K562 (cell line): ENCODE data around the gene IGF2. TPM values are rescaled to one million over a fixed set of nuclear protein-coding genes. Genes with fewer than 3 reads are reported as not detected.

Experiments
- ATAC-seq: fragments of 200-7000 bp; cut with Tn5 transposase; 3 replicates; pipeline ENCODE4 v1.9.1; 2020; ENCODE audit warnings: moderate library complexity
- BruUV-seq: library from RNA; stranded (reverse); fragments of 400-500 nt; replicated peaks from 2 replicates; lab custom pipeline; 2021; lab: Mats Ljungman, UMichigan
- CTCF ChIA-PET: fragments of 300-600 bp; formaldehyde crosslinking; extraction: SDS; loops from one replicate; lab custom pipeline; 2021; ENCODE audit warnings: low intra/inter-chr PET ratio; lab: Yijun Ruan, JAX
- POLR2A ChIA-PET: fragments of 300-600, 350-650 bp; sonication (Branson Sonifier 250); formaldehyde crosslinking; extraction: SDS; loops from one replicate; lab custom pipeline; 2021; ENCODE audit warnings: antibody characterized with exemption, inconsistent platforms; lab: Yijun Ruan, JAX
- DNase-seq, 4 experiments: peaks; one replicate each; pipeline versions ENCODE4 v3.0.0 to v3.0.0-alpha.2; 2011 to 2018; ENCODE audit warnings: low spot score in 3 of 4, mixed read lengths in 3 of 4; ENCODE audit errors: extremely low read depth in 1 of 4
- FAIRE-seq: peaks from 2 replicates; lab custom pipeline; 2011; peaks lifted over from hg19 to GRCh38; lab: Jason Lieb, UNC
- H2AFZ ChIP-seq: 2 replicates; pipeline ENCODE4 v1.6.0; 2011; ENCODE audit warnings: low read depth, low read length, control low read depth, inconsistent platforms
- H3K27ac ChIP-seq: fragments of 200-600 bp; 3 replicates; pipeline ENCODE4 v1.8.0; 2011; ENCODE audit warnings: low read depth, mild to moderate bottlenecking, control low read depth, inconsistent platforms, low read length, moderate library complexity, mixed read lengths; ENCODE audit errors: extremely low read depth
- H3K27me3 ChIP-seq, 2 experiments: fragments of 300-600 bp in 1 of 2; 2 replicates in 1 of 2; 3 replicates in 1 of 2; pipeline versions ENCODE4 v1.6.0 to v1.8.0; 2011; ENCODE audit warnings: inconsistent platforms in 2 of 2, low read length in 2 of 2, mild to moderate bottlenecking in 1 of 2, mixed read lengths in 1 of 2, moderate library complexity in 1 of 2; ENCODE audit not compliant: control insufficient read depth in 2 of 2, insufficient read depth in 2 of 2
- H3K36me3 ChIP-seq: fragments of 300-600 bp; 3 replicates; pipeline ENCODE4 v1.8.0; 2011; ENCODE audit warnings: mild to moderate bottlenecking, low read length, inconsistent platforms; ENCODE audit not compliant: control insufficient read depth, insufficient read depth
- H3K4me1 ChIP-seq, 2 experiments: fragments of 200-600 bp in 1 of 2; replicated peaks in 1 of 2; 2 replicates in 1 of 2; 3 replicates in 1 of 2; pipeline versions ENCODE4 v1.5.1 to v1.8.0; 2011; ENCODE audit warnings: inconsistent platforms in 2 of 2, low read length in 2 of 2, mild to moderate bottlenecking in 1 of 2, mixed read lengths in 1 of 2, moderate library complexity in 1 of 2; ENCODE audit not compliant: control insufficient read depth in 2 of 2, insufficient read depth in 2 of 2
- H3K4me2 ChIP-seq: 2 replicates; pipeline ENCODE4 v1.6.1; 2011; ENCODE audit warnings: low read length, control low read depth, inconsistent platforms, mixed read lengths; ENCODE audit not compliant: insufficient read depth
- H3K4me3 ChIP-seq: fragments of 200-600 bp; sonication (generic), shearing (Covaris generic); 2 replicates; pipeline ENCODE4 v1.5.1; 2016; ENCODE audit warnings: control low read depth, inconsistent platforms
- H3K79me2 ChIP-seq: fragments of 200-600 bp; 3 replicates; pipeline ENCODE4 v1.8.0; 2011; ENCODE audit warnings: low read length, inconsistent platforms; ENCODE audit not compliant: control insufficient read depth, insufficient read depth
- H3K9ac ChIP-seq, 2 experiments: 2 replicates each; pipeline versions ENCODE4 v1.6.0 to v1.6.1; 2011; ENCODE audit warnings: low read depth in 2 of 2, low read length in 2 of 2, control low read depth in 1 of 2, inconsistent platforms in 1 of 2, mild to moderate bottlenecking in 1 of 2, mixed read lengths in 1 of 2; ENCODE audit not compliant: insufficient read depth in 1 of 2
- H3K9me1 ChIP-seq: one replicate; pipeline ENCODE4 v1.6.0; 2011; ENCODE audit warnings: inconsistent platforms, mild to moderate bottlenecking, low read length, moderate library complexity; ENCODE audit not compliant: control insufficient read depth, insufficient read depth
- H3K9me3 ChIP-seq: replicated peaks from 2 replicates; pipeline ENCODE4 v1.5.1; 2011; ENCODE audit warnings: low read depth, low read length, inconsistent platforms; ENCODE audit not compliant: control insufficient read depth, insufficient read depth
- H4K20me1 ChIP-seq: replicated peaks from 2 replicates; pipeline ENCODE4 v1.6.1; 2011; ENCODE audit warnings: low read length, inconsistent platforms, mixed read lengths; ENCODE audit not compliant: control insufficient read depth, insufficient read depth
- CTCF ChIP-seq, 3 experiments: IDR thresholded peaks in 2 of 3; conservative IDR thresholded peaks in 1 of 3; 2 replicates each; pipeline ENCODE4 v1.5.1; 2011 to 2012; ENCODE audit warnings: low read length in 3 of 3, mild to moderate bottlenecking in 3 of 3, control low read depth in 2 of 3, improper control_type of control experiment in 1 of 3, inconsistent platforms in 1 of 3, low read depth in 1 of 3, mixed read lengths in 1 of 3, moderate library complexity in 1 of 3; ENCODE audit not compliant: insufficient read depth in 2 of 3
- EP400 ChIP-seq: fragments of 450-650 bp; IDR thresholded peaks from 2 replicates; pipeline ENCODE4 v1.6.1; 2017; ENCODE audit warnings: antibody characterized with exemption, mild to moderate bottlenecking, moderate library complexity
- KDM2B ChIP-seq: fragments of 250-450 bp; sonication (Bioruptor Pico); IDR thresholded peaks from 2 replicates; pipeline ENCODE4 v1.8.0; 2021; ENCODE audit warnings: mild to moderate bottlenecking, moderate library complexity
- NFATC3 ChIP-seq: fragments of 450-650 bp; IDR thresholded peaks from 2 replicates; pipeline ENCODE4 v1.6.1; 2017; ENCODE audit warnings: mild to moderate bottlenecking
- NFIX ChIP-seq: fragments of 250-450 bp; sonication (Bioruptor Pico); IDR thresholded peaks from 2 replicates; pipeline ENCODE4 v1.4.0; 2020; ENCODE audit warnings: low read depth, mild to moderate bottlenecking, moderate library complexity
- RBM14 ChIP-seq: fragments of 200-400 bp; formaldehyde crosslinking; IDR thresholded peaks from 2 replicates; pipeline ENCODE4 v1.6.1; 2018; ENCODE audit warnings: low read depth, mild to moderate bottlenecking, low read length, moderate library complexity, borderline replicate concordance; ENCODE audit not compliant: insufficient read depth
- WGBS: fragments of 100-300 bp; shearing (Covaris generic); methylation state at CpG from one replicate; pipeline ENCODE4 v1.1.6; 2016; ENCODE audit warnings: low coverage, mixed read lengths; ENCODE audit not compliant: insufficient coverage; ENCODE audit errors: missing lambda C conversion rate; 5-methylcytosine and 5-hydroxymethylcytosine counted together
- in situ Hi-C: fragments of 300-500 bp; cut with MboI; formaldehyde crosslinking; loops from 4 replicates; pipeline ENCODE4 v1.15.0; 2018; ENCODE audit warnings: inconsistent platforms, mixed read lengths
- intact Hi-C: fragments of 100-400 bp; cut with micrococcal nuclease; formaldehyde crosslinking; loops from 2 replicates; pipeline ENCODE4 v1.14.2; 2022
- polyA plus RNA-seq, 8 experiments: library from polyadenylated mRNA; depleted of rRNA in 4 of 8; stranded (reverse) in 5 of 8; unstranded in 3 of 8; fragments of >200 nt; fragmentation: Nextera tagmentation in 2 of 8; fragmentation: Illumina TruSeq in 1 of 8; extraction: Ambion mirVana in 2 of 8; extraction: Trizol in 1 of 8; gene quantifications; 2 replicates each; pipeline versions ENCODE4 v1.2.1 to v1.2.3, GENCODE V29; 2011 to 2014; ENCODE audit warnings: inconsistent platforms in 1 of 8, missing spikeins in 1 of 8
- total RNA-seq, 7 experiments: library from RNA; depleted of rRNA in 6 of 7; stranded (reverse); fragments of >200 nt in 6 of 7; fragmentation: Illumina TruSeq in 2 of 7; extraction: Trizol in 2 of 7; gene quantifications; 2 replicates each; pipeline versions ENCODE4 v1.2.1 to v1.2.3, GENCODE V29; 2011 to 2021; ENCODE audit warnings: low replicate concordance in 1 of 7

The IGF2 gene
- total and polyA plus RNA-seq, 9 of the 15 experiments (the other 6 are each of a cell fraction or from before 2014, with no cell fraction given), result 0.16 TPM; not detected in 8

GRCh38 chr11:2143799-2144543 is 4.8 kb upstream of the IGF2 start:
- no peaks in the 10 kb centered on the region for H3K79me2 ChIP-seq
- in situ Hi-C loops (no loop called here), intact Hi-C loops (no loop called here)
- FAIRE-seq, result no peak
- H4K20me1 ChIP-seq, result peaks cover 9% of the 10 kb centered on the region; the same call in 1 of the 2 replicates
- 8% methylated on average over 45 of the region's 72 CpGs for WGBS
- ChIA-PET CTCF (no interaction called here), POLR2A (no interaction called here)
- peaks cover 0 to 7% of the 10 kb centered on the region in 2 experiments; a peak in 1 of 5 replicates for H3K4me1 ChIP-seq
- H3K27ac ChIP-seq, result no peak overlapping the region
- no peak for ATAC-seq
- H3K36me3 ChIP-seq, result no peaks in the 10 kb centered on the region
- H3K9me1 ChIP-seq, result no peaks in the 10 kb centered on the region
- no peak overlapping the region for H2AFZ ChIP-seq
- no TSS peak for BruUV-seq
- peak in 1 of 4 experiments; percentile 33 for DNase-seq
- H3K4me2 ChIP-seq, result no peak overlapping the region
- peaks cover 4 to 57% of the 10 kb centered on the region in 2 experiments; a peak in 3 of 5 replicates for H3K27me3 ChIP-seq
- no peak overlapping the region for H3K9ac ChIP-seq
- TF ChIP-seq RBM14 (0 out of 2 replicates have a peak, but pooled peaks have one; percentile 30), EP400 (no peak), KDM2B (CRISPR knock-in tag) (peak; percentile 77; the same call in 1 of the 2 replicates), CTCF (IDR thresholded peaks at IDR 0.05 in 2 of 3, conservative IDR thresholded peaks at IDR 0.05 in 1 of 3; ENCODE audit: insufficient read depth in 2 of 3, low read depth in 1 of 3, low read length in 3 of 3) (peak in 1 of 3 experiments; percentile 44; a peak in 2 of 6 replicates), NFIX (CRISPR knock-in tag) (no peak), NFATC3 (0 out of 2 replicates have a peak, but pooled peaks have one; percentile 41)
- TF ChIP-seq, all 486 proteins: peak for 4
- no peak overlapping the region for H3K4me3 ChIP-seq
- no peaks in the 10 kb centered on the region for H3K9me3 ChIP-seq
